ENCODE data around the gene ENHO. TPM values are rescaled to one million over a fixed set of nuclear protein-coding genes. Genes with fewer than 3 reads are reported as not detected.

The ENHO gene
- polyA plus RNA-seq, 1 donor (not counting 4 experiments of a cell fraction or from before 2014, with no cell fraction given) = not detected

- Histone ChIP-seq H3K9me3 (ENCODE audit: control insufficient read depth, low read depth, low read length) (no peaks in the 10 kb centered on the region), H3K4me3 (ENCODE audit: control insufficient read depth in 2 of 3, extremely low read depth in 1 of 3, insufficient read depth in 2 of 3, low read depth in 1 of 3, low read length in 3 of 3) (no peak overlapping the region), H3K27ac (ENCODE audit: control insufficient read depth, insufficient read depth, low read length) (no peak overlapping the region), H3K27me3 (ENCODE audit: control insufficient read depth, extremely low read depth, insufficient read depth, low read length) (peaks cover 31% of the 10 kb centered on the region), H3K9me1 (ENCODE audit: control insufficient read depth, extremely low read depth, insufficient read depth, low read length) (no peaks in the 10 kb centered on the region), H4K20me1 (ENCODE audit: control insufficient read depth, extremely low read depth, insufficient read depth, low read length) (no peaks in the 10 kb centered on the region), H3K4me1 (ENCODE audit: control insufficient read depth, extremely low read depth, insufficient read depth, low read length) (no peaks in the 10 kb centered on the region), H3K79me2 (ENCODE audit: control insufficient read depth, insufficient read depth, low read length) (no peaks in the 10 kb centered on the region), H3K9ac (ENCODE audit: control insufficient read depth, extremely low read depth, insufficient read depth, low read length) (no peak overlapping the region), H3K36me3 (ENCODE audit: control insufficient read depth in 2 of 2, extremely low read depth in 1 of 2, insufficient read depth in 2 of 2, low read length in 2 of 2) (no peaks in the 10 kb centered on the region), H2AFZ (ENCODE audit: control insufficient read depth, low read length) (no peak overlapping the region), H3K4me2 (ENCODE audit: control insufficient read depth, extremely low read depth, insufficient read depth, low read depth, low read length) (no peak overlapping the region)
- DNase-seq (ENCODE audit: low read depth, low spot score) (no peak), FAIRE-seq (no peak)
- no peak for TF ChIP-seq EZH2 (IDR thresholded peaks at IDR 0.05; ENCODE audit: low read length)
- TF ChIP-seq, protein P1, sequence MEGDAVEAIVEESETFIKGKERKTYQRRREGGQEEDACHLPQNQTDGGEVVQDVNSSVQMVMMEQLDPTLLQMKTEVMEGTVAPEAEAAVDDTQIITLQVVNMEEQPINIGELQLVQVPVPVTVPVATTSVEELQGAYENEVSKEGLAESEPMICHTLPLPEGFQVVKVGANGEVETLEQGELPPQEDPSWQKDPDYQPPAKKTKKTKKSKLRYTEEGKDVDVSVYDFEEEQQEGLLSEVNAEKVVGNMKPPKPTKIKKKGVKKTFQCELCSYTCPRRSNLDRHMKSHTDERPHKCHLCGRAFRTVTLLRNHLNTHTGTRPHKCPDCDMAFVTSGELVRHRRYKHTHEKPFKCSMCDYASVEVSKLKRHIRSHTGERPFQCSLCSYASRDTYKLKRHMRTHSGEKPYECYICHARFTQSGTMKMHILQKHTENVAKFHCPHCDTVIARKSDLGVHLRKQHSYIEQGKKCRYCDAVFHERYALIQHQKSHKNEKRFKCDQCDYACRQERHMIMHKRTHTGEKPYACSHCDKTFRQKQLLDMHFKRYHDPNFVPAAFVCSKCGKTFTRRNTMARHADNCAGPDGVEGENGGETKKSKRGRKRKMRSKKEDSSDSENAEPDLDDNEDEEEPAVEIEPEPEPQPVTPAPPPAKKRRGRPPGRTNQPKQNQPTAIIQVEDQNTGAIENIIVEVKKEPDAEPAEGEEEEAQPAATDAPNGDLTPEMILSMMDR (optimal IDR thresholded peaks at IDR 0.05 in 1 of 3, IDR thresholded peaks at IDR 0.05 in 1 of 3, conservative IDR thresholded peaks at IDR 0.05 in 1 of 3; ENCODE audit: extremely low read depth in 1 of 3, insufficient read depth in 2 of 3, low read length in 3 of 3) = no peak
- dilution Hi-C loops (cut with MboI; ENCODE audit: extremely low pct_ligation_motif_present, low sequenced_read_pairs) = no loop called here
Observed at GRCh38 chr9:34507966-34508365, 14.8 kb downstream of the ENHO start.

- Histone ChIP-seq H3K4me1 (ENCODE audit: control insufficient read depth, extremely low read depth, insufficient read depth, low read length) (no peaks in the 10 kb centered on the region), H3K27me3 (ENCODE audit: control insufficient read depth, extremely low read depth, insufficient read depth, low read length) (peaks cover 31% of the 10 kb centered on the region), H3K4me3 (ENCODE audit: control insufficient read depth in 2 of 3, extremely low read depth in 1 of 3, insufficient read depth in 2 of 3, low read depth in 1 of 3, low read length in 3 of 3) (no peak overlapping the region), H3K27ac (ENCODE audit: control insufficient read depth, insufficient read depth, low read length) (no peak overlapping the region), H4K20me1 (ENCODE audit: control insufficient read depth, extremely low read depth, insufficient read depth, low read length) (no peaks in the 10 kb centered on the region), H3K36me3 (ENCODE audit: control insufficient read depth in 2 of 2, extremely low read depth in 1 of 2, insufficient read depth in 2 of 2, low read length in 2 of 2) (no peaks in the 10 kb centered on the region), H3K9me1 (ENCODE audit: control insufficient read depth, extremely low read depth, insufficient read depth, low read length) (no peaks in the 10 kb centered on the region), H3K9me3 (ENCODE audit: control insufficient read depth, low read depth, low read length) (no peaks in the 10 kb centered on the region), H3K9ac (ENCODE audit: control insufficient read depth, extremely low read depth, insufficient read depth, low read length) (no peak overlapping the region), H2AFZ (ENCODE audit: control insufficient read depth, low read length) (no peak overlapping the region), H3K79me2 (ENCODE audit: control insufficient read depth, insufficient read depth, low read length) (no peaks in the 10 kb centered on the region), H3K4me2 (ENCODE audit: control insufficient read depth, extremely low read depth, insufficient read depth, low read depth, low read length) (no peak overlapping the region)
- dilution Hi-C loops (cut with MboI; ENCODE audit: extremely low pct_ligation_motif_present, low sequenced_read_pairs) = no loop called here
- no peak for DNase-seq (ENCODE audit: low read depth, low spot score)
- no peak for FAIRE-seq
- no peak for TF ChIP-seq EZH2 (IDR thresholded peaks at IDR 0.05; ENCODE audit: low read length)
Observed at GRCh38 chr9:34507556-34507955, 15.2 kb downstream of the ENHO start.

- no peak overlapping the region for H3K27ac ChIP-seq (ENCODE audit: control insufficient read depth, insufficient read depth, low read length)
- dilution Hi-C loops (cut with MboI; ENCODE audit: extremely low pct_ligation_motif_present, low sequenced_read_pairs) = no loop called here
- no peaks in the 10 kb centered on the region for H3K79me2 ChIP-seq (ENCODE audit: control insufficient read depth, insufficient read depth, low read length)
- H4K20me1 ChIP-seq (ENCODE audit: control insufficient read depth, extremely low read depth, insufficient read depth, low read length) = no peaks in the 10 kb centered on the region
- no peak overlapping the region for H2AFZ ChIP-seq (ENCODE audit: control insufficient read depth, low read length)
- no peak overlapping the region for H3K9ac ChIP-seq (ENCODE audit: control insufficient read depth, extremely low read depth, insufficient read depth, low read length)
- no peaks in the 10 kb centered on the region for H3K36me3 ChIP-seq (ENCODE audit: control insufficient read depth in 2 of 2, extremely low read depth in 1 of 2, insufficient read depth in 2 of 2, low read length in 2 of 2)
- H3K9me1 ChIP-seq (ENCODE audit: control insufficient read depth, extremely low read depth, insufficient read depth, low read length) = no peaks in the 10 kb centered on the region
- FAIRE-seq = no peak
- DNase-seq (ENCODE audit: low read depth, low spot score) = no peak
- no peak overlapping the region for H3K4me2 ChIP-seq (ENCODE audit: control insufficient read depth, extremely low read depth, insufficient read depth, low read depth, low read length)
- no peaks in the 10 kb centered on the region for H3K9me3 ChIP-seq (ENCODE audit: control insufficient read depth, low read depth, low read length)
- H3K27me3 ChIP-seq (ENCODE audit: control insufficient read depth, extremely low read depth, insufficient read depth, low read length) = peaks cover 31% of the 10 kb centered on the region
- H3K4me1 ChIP-seq (ENCODE audit: control insufficient read depth, extremely low read depth, insufficient read depth, low read length) = no peaks in the 10 kb centered on the region
- H3K4me3 ChIP-seq (ENCODE audit: control insufficient read depth in 2 of 3, extremely low read depth in 1 of 3, insufficient read depth in 2 of 3, low read depth in 1 of 3, low read length in 3 of 3) = no peak overlapping the region
- TF ChIP-seq, protein P1 (optimal IDR thresholded peaks at IDR 0.05 in 1 of 3, IDR thresholded peaks at IDR 0.05 in 1 of 3, conservative IDR thresholded peaks at IDR 0.05 in 1 of 3; ENCODE audit: extremely low read depth in 1 of 3, insufficient read depth in 2 of 3, low read length in 3 of 3) = no peak
- no peak for TF ChIP-seq EZH2 (IDR thresholded peaks at IDR 0.05; ENCODE audit: low read length)
Observed at GRCh38 chr9:34506623-34507022, 16.2 kb downstream of the ENHO start.

All from keratinocyte (primary cell).